HG03025 (cell line): ENCODE measurements around the gene SPECC1.
"Not testable (repeated sequence)": the region's sequence is repeated elsewhere in the genome, so short reads cannot be mapped to it uniquely, and the experiment has no call there.

Experiments
- ATAC-seq: cut with Tn5 transposase; IDR thresholded peaks from one replicate; pipeline ENCODE4 v1.9.1; 2021; ENCODE audit warnings: mild to moderate bottlenecking, moderate library complexity; ENCODE audit not compliant: unreplicated experiment, low FRiP score

SPECC1 gene

GRCh38 chr17:20225162-20226115 lies 216.3 kb downstream of the SPECC1 start:
- ATAC-seq: no peak

GRCh38 chr17:20226814-20227482 lies 217.8 kb downstream of the SPECC1 start:
- no peak for ATAC-seq

GRCh38 chr17:20227720-20228370 lies 218.7 kb downstream of the SPECC1 start:
- not testable (repeated sequence) for ATAC-seq

- no peak for ATAC-seq
These were observed 219.3 kb downstream of the SPECC1 start for GRCh38 chr17:20228410-20228809.

GRCh38 chr17:20228860-20229259 lies 219.7 kb downstream of the SPECC1 start:
- no peak for ATAC-seq

GRCh38 chr17:20230924-20231323 lies 221.8 kb downstream of the SPECC1 start:
- ATAC-seq: no peak

GRCh38 chr17:20232611-20233010 lies 223.5 kb downstream of the SPECC1 start:
- ATAC-seq: no peak

- ATAC-seq: no peak
These were observed 225.1 kb downstream of the SPECC1 start for GRCh38 chr17:20234276-20234675.

- ATAC-seq: no peak
These were observed 226.6 kb downstream of the SPECC1 start for GRCh38 chr17:20235747-20236146.

- no peak for ATAC-seq
These were observed 227.5 kb downstream of the SPECC1 start for GRCh38 chr17:20236578-20237227.

GRCh38 chr17:20239776-20240175 lies 230.6 kb downstream of the SPECC1 start:
- ATAC-seq: not testable (repeated sequence)

GRCh38 chr17:20241855-20242254 lies 232.7 kb downstream of the SPECC1 start:
- no peak for ATAC-seq

GRCh38 chr17:20242271-20242670 lies 233.1 kb downstream of the SPECC1 start:
- ATAC-seq: no peak

- no peak for ATAC-seq
These were observed 234.4 kb downstream of the SPECC1 start for GRCh38 chr17:20243524-20243923.

- no peak for ATAC-seq
These were observed 235.5 kb downstream of the SPECC1 start for GRCh38 chr17:20244671-20245070.

- ATAC-seq: no peak
These were observed 237.5 kb downstream of the SPECC1 start for GRCh38 chr17:20246692-20247091.

GRCh38 chr17:20253323-20253722 lies 244.2 kb downstream of the SPECC1 start:
- no peak for ATAC-seq

- no peak for ATAC-seq
These were observed 245.4 kb downstream of the SPECC1 start for GRCh38 chr17:20254541-20254940.

GRCh38 chr17:20256144-20256543 lies 247.0 kb downstream of the SPECC1 start:
- no peak for ATAC-seq

GRCh38 chr17:20257008-20257407 lies 247.8 kb downstream of the SPECC1 start:
- ATAC-seq: no peak

- no peak for ATAC-seq
These were observed 248.6 kb downstream of the SPECC1 start for GRCh38 chr17:20257798-20258197.
